H1 (cell line): ENCODE data around the gene IL36B. TPM values are rescaled to one million over a fixed set of nuclear protein-coding genes. Genes with fewer than 3 reads are reported as not detected.

Source experiments
- CTCF ChIA-PET: fragments of 300-600 bp; sonication (Branson Sonifier 250); formaldehyde crosslinking; loops from one replicate; lab custom pipeline; 2021; ENCODE audit not compliant: partially characterized antibody; lab: Charles Lee
- POLR2A ChIA-PET: fragments of 300-600 bp; sonication (Branson Sonifier 250); formaldehyde crosslinking; loops from one replicate; lab custom pipeline; 2021; ENCODE audit warnings: inconsistent platforms; ENCODE audit not compliant: partially characterized antibody; lab: Charles Lee
- DNase-seq, 2 experiments: peaks; one replicate each; pipeline versions ENCODE4 v3.0.0 to v3.0.0-alpha.2; 2010 to 2022; ENCODE audit warnings: low spot score in 2 of 2, low read depth in 1 of 2, mixed read lengths in 1 of 2
- FAIRE-seq: peaks from 2 replicates; lab custom pipeline; 2011; peaks lifted over from hg19 to GRCh38; lab: Jason Lieb, UNC
- H2AFZ ChIP-seq: 2 replicates; pipeline ENCODE4 v1.8.1; 2012; ENCODE audit warnings: low read length, inconsistent platforms
- H2AK5ac ChIP-seq: 2 replicates; pipeline ENCODE4 v1.6.1; 2013; ENCODE audit warnings: low read depth, low read length
- H2BK120ac ChIP-seq: replicated peaks from 2 replicates; pipeline ENCODE3; 2013; ENCODE audit warnings: low read depth, low read length, inconsistent platforms
- H2BK12ac ChIP-seq: 2 replicates; pipeline ENCODE4 v1.6.1; 2013; ENCODE audit warnings: low read depth, low read length
- H2BK15ac ChIP-seq: 2 replicates; pipeline ENCODE4 v1.6.1; 2013; ENCODE audit warnings: low read length
- H2BK20ac ChIP-seq: 2 replicates; pipeline ENCODE4 v1.6.1; 2013; ENCODE audit warnings: low read length
- H2BK5ac ChIP-seq: 2 replicates; pipeline ENCODE4 v1.6.1; 2013; ENCODE audit warnings: low read depth, low read length
- H3K14ac ChIP-seq: 2 replicates; pipeline ENCODE4 v1.6.1; 2013; ENCODE audit warnings: inconsistent platforms; ENCODE audit not compliant: insufficient read length
- H3K18ac ChIP-seq: 2 replicates; pipeline ENCODE4 v1.6.1; 2013; ENCODE audit warnings: low read length; ENCODE audit errors: extremely low read depth
- H3K23ac ChIP-seq: 2 replicates; pipeline ENCODE4 v1.6.1; 2013; ENCODE audit warnings: inconsistent platforms; ENCODE audit not compliant: insufficient read length
- H3K23me2 ChIP-seq: 2 replicates; pipeline ENCODE4 v1.6.1; 2013; ENCODE audit warnings: low read depth, low read length
- H3K27ac ChIP-seq: 2 replicates; pipeline ENCODE4 v1.6.1; 2011; ENCODE audit warnings: low read depth, low read length, inconsistent platforms
- H3K27me3 ChIP-seq, 4 experiments: replicated peaks in 1 of 4; 1 replicate in 1 of 4; 2 replicates in 3 of 4; pipeline versions ENCODE4 v1.6.1 to v1.8.1; 2011 to 2013; ENCODE audit warnings: low read length in 3 of 4, mild to moderate bottlenecking in 3 of 4, inconsistent platforms in 2 of 4, mixed read lengths in 2 of 4, moderate library complexity in 1 of 4; ENCODE audit not compliant: control insufficient read depth in 3 of 4, insufficient read depth in 3 of 4; ENCODE audit errors: extremely low read depth in 1 of 4
- H3K36me3 ChIP-seq, 4 experiments: 2 replicates each; pipeline versions ENCODE4 v1.6.1 to v1.8.1; 2011 to 2013; ENCODE audit warnings: mild to moderate bottlenecking in 4 of 4, low read length in 3 of 4, moderate library complexity in 2 of 4, control low read depth in 1 of 4, inconsistent platforms in 1 of 4; ENCODE audit not compliant: insufficient read depth in 4 of 4, control insufficient read depth in 2 of 4
- H3K4ac ChIP-seq: replicated peaks from 2 replicates; pipeline ENCODE3; 2013; ENCODE audit warnings: low read length, low read depth, mixed read lengths, inconsistent platforms; ENCODE audit not compliant: insufficient read length
- H3K4me1 ChIP-seq, 4 experiments: replicated peaks in 1 of 4; 1 replicate in 1 of 4; 2 replicates in 3 of 4; pipeline versions ENCODE4 v1.6.1 to v1.8.1; 2011 to 2013; ENCODE audit warnings: low read length in 3 of 4, inconsistent platforms in 2 of 4, mixed read lengths in 1 of 4; ENCODE audit not compliant: insufficient read depth in 4 of 4, control insufficient read depth in 3 of 4
- H3K4me2 ChIP-seq, 2 experiments: 2 replicates each; pipeline versions ENCODE4 v1.6.1 to v1.8.1; 2011 to 2013; ENCODE audit warnings: low read depth in 2 of 2, low read length in 2 of 2, control low read depth in 1 of 2, inconsistent platforms in 1 of 2, mild to moderate bottlenecking in 1 of 2; ENCODE audit not compliant: insufficient read depth in 1 of 2
- H3K4me3 ChIP-seq, 4 experiments: fragments of 200-600, 300-600 bp in 1 of 4; sonication (generic), shearing (Covaris generic), sonication (Bioruptor Twin) in 1 of 4; 2 replicates each; pipeline versions ENCODE4 v1.5.1 to v1.8.1; 2011 to 2016; ENCODE audit warnings: low read length in 4 of 4, low read depth in 3 of 4, control low read depth in 2 of 4, inconsistent platforms in 2 of 4, mild to moderate bottlenecking in 2 of 4, mixed read lengths in 1 of 4, moderate library complexity in 1 of 4; ENCODE audit not compliant: insufficient read depth in 2 of 4; ENCODE audit errors: extremely low read depth in 1 of 4
- H3K56ac ChIP-seq: replicated peaks from 2 replicates; pipeline ENCODE3; 2013; ENCODE audit warnings: low read depth, mild to moderate bottlenecking, mixed read lengths, low read length, inconsistent platforms; ENCODE audit not compliant: insufficient read length
- H3K79me1 ChIP-seq: 2 replicates; pipeline ENCODE4 v1.6.1; 2013; ENCODE audit warnings: low read depth, low read length, control low read depth
- H3K79me2 ChIP-seq, 2 experiments: 2 replicates each; pipeline versions ENCODE4 v1.6.1 to v1.8.1; 2012 to 2013; ENCODE audit warnings: low read length in 2 of 2, mild to moderate bottlenecking in 2 of 2, inconsistent platforms in 1 of 2; ENCODE audit not compliant: insufficient read depth in 2 of 2, control insufficient read depth in 1 of 2
- H3K9ac ChIP-seq, 4 experiments: replicated peaks in 1 of 4; 1 replicate in 1 of 4; 2 replicates in 3 of 4; pipeline versions ENCODE4 v1.6.1 to v1.8.1; 2011 to 2013; ENCODE audit warnings: low read depth in 3 of 4, low read length in 3 of 4, control low read depth in 2 of 4, mild to moderate bottlenecking in 2 of 4, moderate library complexity in 2 of 4, inconsistent platforms in 1 of 4; ENCODE audit errors: extremely low read depth in 1 of 4
- H3K9me3 ChIP-seq, 2 experiments: 2 replicates each; pipeline versions ENCODE4 v1.6.1 to v1.8.1; 2012 to 2013; ENCODE audit warnings: mild to moderate bottlenecking in 2 of 2, moderate library complexity in 2 of 2, control low read depth in 1 of 2, inconsistent platforms in 1 of 2, low read depth in 1 of 2, low read length in 1 of 2, mixed read lengths in 1 of 2; ENCODE audit not compliant: insufficient read depth in 2 of 2
- H4K20me1 ChIP-seq, 2 experiments: replicated peaks in 1 of 2; 2 replicates each; pipeline versions ENCODE3 to v1.8.1; 2011 to 2013; ENCODE audit warnings: inconsistent platforms in 2 of 2, low read length in 2 of 2, mild to moderate bottlenecking in 1 of 2; ENCODE audit not compliant: insufficient read depth in 2 of 2, control insufficient read depth in 1 of 2
- H4K5ac ChIP-seq: 2 replicates; pipeline ENCODE4 v1.6.1; 2013; ENCODE audit warnings: low read length, low read depth, mixed read lengths, inconsistent platforms; ENCODE audit not compliant: insufficient read length
- H4K8ac ChIP-seq: 2 replicates; pipeline ENCODE4 v1.8.0; 2013; ENCODE audit warnings: mild to moderate bottlenecking, moderate library complexity, low read length, inconsistent platforms; ENCODE audit not compliant: insufficient read depth; ENCODE audit errors: extremely low read depth
- H4K91ac ChIP-seq: replicated peaks from 2 replicates; pipeline ENCODE3; 2013; ENCODE audit warnings: low read length, mixed read lengths, inconsistent platforms; ENCODE audit not compliant: insufficient read length
- ATF2 ChIP-seq: IDR thresholded peaks from 2 replicates; pipeline ENCODE4 v1.6.1; 2012; ENCODE audit warnings: low read length, inconsistent platforms
- HDAC2 ChIP-seq, 2 experiments: fragments of 300-600 bp in 1 of 2; sonication (generic) in 1 of 2; IDR thresholded peaks; 2 replicates each; pipeline ENCODE4 v1.6.1; 2011 to 2012; ENCODE audit warnings: low read depth in 2 of 2, low read length in 2 of 2, mild to moderate bottlenecking in 2 of 2, moderate library complexity in 2 of 2, borderline replicate concordance in 1 of 2, inconsistent platforms in 1 of 2
- HDAC6 ChIP-seq: IDR thresholded peaks from one replicate; pipeline ENCODE4 v1.7.1; 2012; ENCODE audit warnings: low read depth, mild to moderate bottlenecking, inconsistent platforms, low read length, moderate library complexity
- KDM1A ChIP-seq: fragments of 200-600, 300-600 bp; sonication (generic); IDR thresholded peaks from 2 replicates; pipeline ENCODE4 v1.7.1; 2016; ENCODE audit warnings: mild to moderate bottlenecking, low read length, borderline replicate concordance
- NANOG ChIP-seq: IDR thresholded peaks from 2 replicates; pipeline ENCODE4 v1.6.1; 2011; ENCODE audit warnings: low read length, low read depth, mild to moderate bottlenecking, inconsistent platforms; ENCODE audit not compliant: insufficient read depth, poor library complexity, severe bottlenecking
- PHF8 ChIP-seq: fragments of 200-600 bp; sonication (generic); conservative IDR thresholded peaks from 2 replicates; pipeline ENCODE4 v1.7.1; 2012; ENCODE audit warnings: low read depth, mild to moderate bottlenecking, inconsistent platforms, low read length, moderate library complexity
- RBBP5 ChIP-seq: IDR thresholded peaks from 2 replicates; pipeline ENCODE4 v1.7.1; 2012; ENCODE audit warnings: low read depth, mild to moderate bottlenecking, inconsistent platforms, low read length, moderate library complexity, borderline replicate concordance
- SP1 ChIP-seq: IDR thresholded peaks from 2 replicates; pipeline ENCODE4 v1.6.1; 2011; ENCODE audit warnings: low read depth, low read length
- SRF ChIP-seq: IDR thresholded peaks from 2 replicates; pipeline ENCODE4 v1.6.1; 2011; ENCODE audit warnings: mild to moderate bottlenecking, low read depth, low read length, moderate library complexity
- SUZ12 ChIP-seq: fragments of 200-600 bp; sonication (generic); IDR thresholded peaks from 2 replicates; pipeline ENCODE4 v1.6.1; 2012; ENCODE audit warnings: mild to moderate bottlenecking, inconsistent platforms, low read length, moderate library complexity, mixed read lengths
- TAF1 ChIP-seq: IDR thresholded peaks from 2 replicates; pipeline ENCODE4 v1.6.1; 2011; ENCODE audit warnings: mild to moderate bottlenecking, low read depth, low read length
- TBP ChIP-seq: IDR thresholded peaks from 2 replicates; pipeline ENCODE4 v1.6.1; 2011; ENCODE audit warnings: low read depth, low read length, improper control_type of control experiment
- TCF12 ChIP-seq: IDR thresholded peaks from 2 replicates; pipeline ENCODE4 v1.6.1; 2011; ENCODE audit warnings: low read depth, mild to moderate bottlenecking, low read length
- WGBS, 2 experiments: shearing (Covaris generic) in 1 of 2; methylation state at CpG; one replicate each; pipeline versions ENCODE4 v1.1.6 to v1.1.7; 2013 to 2015; ENCODE audit warnings: low lambda C conversion rate in 2 of 2, mixed read lengths in 2 of 2, inconsistent platforms in 1 of 2, low coverage in 1 of 2, missing lambda C conversion rate in 1 of 2; ENCODE audit not compliant: insufficient replicate concordance in 2 of 2, insufficient coverage in 1 of 2, insufficient read length in 1 of 2; ENCODE audit errors: extremely low coverage in 1 of 2, missing lambda C conversion rate in 1 of 2; 5-methylcytosine and 5-hydroxymethylcytosine counted together
- polyA plus RNA-seq, 7 experiments: library from polyadenylated mRNA; depleted of rRNA in 3 of 7; stranded (reverse) in 5 of 7; unstranded in 2 of 7; fragments of >200 nt in 5 of 7; fragments of 200-250 nt in 2 of 7; gene quantifications; 1 replicate in 5 of 7; 2 replicates in 1 of 7; 4 replicates in 1 of 7; pipeline versions ENCODE4 v1.2.1 to v1.2.3, GENCODE V29; 2011 to 2013; ENCODE audit warnings: missing spikeins in 2 of 7, mixed read lengths in 2 of 7
- total RNA-seq: library from RNA; stranded (reverse); fragmentation: NEBNext Ultra II Directional; extraction: Animal tissue kit (Norgen Biotek cat#: 25700); gene quantifications from 2 replicates; pipeline ENCODE4 v1.2.1, GENCODE V29; 2021

IL36B gene
- total and polyA plus RNA-seq, 2 of the 8 experiments (the other 6 are each of a cell fraction or from before 2014, with no cell fraction given) = not detected

GRCh38 chr2:113085542-113085941 lies 32.9 kb upstream of the IL36B start:
- Histone ChIP-seq H3K4me1 (no peaks in the 10 kb centered on the region), H3K23ac (no peak overlapping the region), H2AK5ac (no peak overlapping the region), H3K56ac (no peak overlapping the region), H4K91ac (no peak overlapping the region), H4K20me1 (no peaks in the 10 kb centered on the region), H3K18ac (no peak overlapping the region), H2BK120ac (no peak overlapping the region), H2BK12ac (no peak overlapping the region), H3K79me2 (no peaks in the 10 kb centered on the region), H3K9me3 (no peaks in the 10 kb centered on the region), H3K4me2 (no peak overlapping the region), H3K14ac (no peak overlapping the region), H3K9ac (no peak overlapping the region), H3K27ac (no peak overlapping the region), H3K79me1 (no peaks in the 10 kb centered on the region), H2AFZ (no peak overlapping the region), H3K4ac (no peak overlapping the region), H4K8ac (no peak overlapping the region), H3K27me3 (no peaks in the 10 kb centered on the region; a peak in 1 of 7 replicates), H4K5ac (no peak overlapping the region), H2BK20ac (no peak overlapping the region), H2BK5ac (no peak overlapping the region), H3K4me3 (no peak overlapping the region), H2BK15ac (no peak overlapping the region), H3K23me2 (no peaks in the 10 kb centered on the region), H3K36me3 (no peaks in the 10 kb centered on the region)
- ChIA-PET POLR2A (no interaction called here), CTCF (interaction anchor here (0.6 to 11.0 kb wide), 3 partner anchors 52 to 337 kb away, joined by 3 to 159 read pairs (median 3); no protein-coding TSS in a partner anchor)
- FAIRE-seq (no peak), DNase-seq (no peak)
- 85% methylated on average over 2 of the region's 2 CpGs; no CpG with 5 or more reads in 1 of the 2 experiments for WGBS, 2 experiments
- TF ChIP-seq TCF12 (no peak), NANOG (no peak), SRF (no peak), PHF8 (no peak), SP1 (no peak), TAF1 (no peak), RBBP5 (no peak), TBP (no peak), HDAC2 (IDR thresholded peaks at IDR 0.05; ENCODE audit: borderline replicate concordance in 1 of 2, low read depth in 2 of 2, low read length in 2 of 2) (no peak), ATF2 (no peak), HDAC6 (no peak), KDM1A (no peak), SUZ12 (no peak)
